Measurements from ENCODE around the gene CCRL2.

Gene CCRL2

DNA sequence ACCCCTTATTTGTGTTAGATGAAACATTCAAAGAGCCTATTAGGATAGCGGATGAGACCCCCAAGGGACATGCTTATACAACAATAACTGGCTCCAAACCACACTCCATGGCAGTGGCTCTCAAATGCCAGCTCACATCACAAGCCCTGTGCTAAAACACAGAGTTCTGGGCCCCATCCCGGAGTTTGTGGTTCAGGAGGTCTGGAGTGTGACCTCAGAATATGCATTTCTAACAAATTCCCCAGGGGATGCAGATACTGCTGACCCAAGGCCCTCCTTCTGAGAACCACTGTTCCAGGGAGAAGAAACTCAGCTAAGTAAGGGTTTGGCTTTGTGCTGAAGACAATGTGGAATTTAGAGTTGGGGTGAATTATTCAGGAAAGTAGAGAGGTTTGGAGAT is 3.6 kb downstream of the CCRL2 start:
- TF ChIP-seq, protein P1, sequence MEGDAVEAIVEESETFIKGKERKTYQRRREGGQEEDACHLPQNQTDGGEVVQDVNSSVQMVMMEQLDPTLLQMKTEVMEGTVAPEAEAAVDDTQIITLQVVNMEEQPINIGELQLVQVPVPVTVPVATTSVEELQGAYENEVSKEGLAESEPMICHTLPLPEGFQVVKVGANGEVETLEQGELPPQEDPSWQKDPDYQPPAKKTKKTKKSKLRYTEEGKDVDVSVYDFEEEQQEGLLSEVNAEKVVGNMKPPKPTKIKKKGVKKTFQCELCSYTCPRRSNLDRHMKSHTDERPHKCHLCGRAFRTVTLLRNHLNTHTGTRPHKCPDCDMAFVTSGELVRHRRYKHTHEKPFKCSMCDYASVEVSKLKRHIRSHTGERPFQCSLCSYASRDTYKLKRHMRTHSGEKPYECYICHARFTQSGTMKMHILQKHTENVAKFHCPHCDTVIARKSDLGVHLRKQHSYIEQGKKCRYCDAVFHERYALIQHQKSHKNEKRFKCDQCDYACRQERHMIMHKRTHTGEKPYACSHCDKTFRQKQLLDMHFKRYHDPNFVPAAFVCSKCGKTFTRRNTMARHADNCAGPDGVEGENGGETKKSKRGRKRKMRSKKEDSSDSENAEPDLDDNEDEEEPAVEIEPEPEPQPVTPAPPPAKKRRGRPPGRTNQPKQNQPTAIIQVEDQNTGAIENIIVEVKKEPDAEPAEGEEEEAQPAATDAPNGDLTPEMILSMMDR (IDR thresholded peaks at IDR 0.05; ENCODE audit: extremely low read depth, insufficient read depth, missing control alignments): no peak
- in situ Hi-C loops (cut with MboI; ENCODE audit: low pct_unique_long_range_greater_than_20kb, low sequenced_read_pairs, unreplicated experiment): no loop called here
- DNase-seq (ENCODE audit: low spot score): no peak

DNA sequence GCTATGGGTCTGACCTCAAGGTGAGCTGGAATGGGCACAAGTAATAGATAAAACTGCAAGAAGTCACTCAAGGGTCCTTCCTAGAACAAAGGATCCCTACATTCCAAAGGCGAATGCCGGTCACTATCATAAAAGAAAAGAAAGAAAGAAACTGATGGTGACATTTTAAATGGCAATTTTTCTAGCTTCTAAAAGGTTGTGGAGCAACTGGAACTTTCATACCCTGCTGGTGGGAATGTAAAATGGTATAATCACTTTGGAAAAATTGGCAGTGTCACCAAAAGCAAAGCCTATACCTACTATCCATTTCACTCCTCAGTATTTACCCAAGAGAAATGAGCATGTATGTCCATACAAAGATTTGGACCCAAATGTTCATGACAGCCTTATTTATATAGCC is 4.2 kb downstream of the CCRL2 start:
- TF ChIP-seq, protein P1 (IDR thresholded peaks at IDR 0.05; ENCODE audit: extremely low read depth, insufficient read depth, missing control alignments): no peak
- in situ Hi-C loops (cut with MboI; ENCODE audit: low pct_unique_long_range_greater_than_20kb, low sequenced_read_pairs, unreplicated experiment): no loop called here
- no peak for DNase-seq (ENCODE audit: low spot score)

DNA sequence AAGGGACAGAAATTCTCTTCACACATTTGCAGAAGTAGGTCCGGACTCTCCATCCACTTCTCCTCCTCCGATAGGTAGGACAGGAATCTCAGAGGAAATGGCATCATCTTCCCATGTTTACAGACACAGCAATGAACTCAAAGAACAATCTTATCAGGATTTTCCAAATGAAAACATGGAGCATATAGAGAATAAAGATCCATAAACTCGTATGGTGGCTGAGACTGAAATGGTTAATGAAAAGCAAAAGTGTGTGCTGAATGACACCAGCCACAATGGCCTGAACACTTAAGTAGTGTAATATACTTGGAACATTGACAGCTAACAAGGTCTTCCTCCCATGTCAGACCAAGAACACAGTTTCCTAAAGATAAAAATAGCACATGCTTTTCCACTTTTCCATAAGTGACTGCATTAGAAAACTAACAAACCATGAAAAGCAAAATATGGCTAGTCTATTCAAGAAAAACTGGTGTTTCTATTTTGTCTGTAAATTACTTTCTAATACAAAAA is 5.8 kb downstream of the CCRL2 start:
- in situ Hi-C loops (cut with MboI; ENCODE audit: low pct_unique_long_range_greater_than_20kb, low sequenced_read_pairs, unreplicated experiment): no loop called here
- DNase-seq (ENCODE audit: low spot score): no peak
- TF ChIP-seq, protein P1 (IDR thresholded peaks at IDR 0.05; ENCODE audit: extremely low read depth, insufficient read depth, missing control alignments): no peak

DNA sequence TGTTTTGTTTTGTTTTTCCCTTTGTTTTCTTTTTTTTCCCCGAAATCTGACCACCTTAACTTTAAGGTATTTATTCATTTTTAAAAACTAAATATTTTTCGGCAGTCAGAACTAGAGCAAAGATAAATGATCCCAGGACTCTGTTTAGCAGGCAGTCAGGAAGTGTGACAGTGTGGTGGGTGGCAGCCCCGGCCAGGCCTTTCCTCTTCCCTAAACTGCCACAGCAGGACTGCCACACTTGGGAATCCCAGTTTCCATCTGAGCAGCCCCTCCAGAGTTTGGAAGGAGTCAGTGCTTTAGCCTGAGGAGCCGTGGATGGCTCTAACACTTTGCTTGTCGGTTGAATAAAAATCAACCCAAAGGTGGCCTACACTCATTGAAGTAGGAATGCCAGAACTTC is 6.9 kb downstream of the CCRL2 start:
- TF ChIP-seq, protein P1 (IDR thresholded peaks at IDR 0.05; ENCODE audit: extremely low read depth, insufficient read depth, missing control alignments): no peak
- DNase-seq (ENCODE audit: low spot score): no peak
- in situ Hi-C loops (cut with MboI; ENCODE audit: low pct_unique_long_range_greater_than_20kb, low sequenced_read_pairs, unreplicated experiment): no loop called here

DNA sequence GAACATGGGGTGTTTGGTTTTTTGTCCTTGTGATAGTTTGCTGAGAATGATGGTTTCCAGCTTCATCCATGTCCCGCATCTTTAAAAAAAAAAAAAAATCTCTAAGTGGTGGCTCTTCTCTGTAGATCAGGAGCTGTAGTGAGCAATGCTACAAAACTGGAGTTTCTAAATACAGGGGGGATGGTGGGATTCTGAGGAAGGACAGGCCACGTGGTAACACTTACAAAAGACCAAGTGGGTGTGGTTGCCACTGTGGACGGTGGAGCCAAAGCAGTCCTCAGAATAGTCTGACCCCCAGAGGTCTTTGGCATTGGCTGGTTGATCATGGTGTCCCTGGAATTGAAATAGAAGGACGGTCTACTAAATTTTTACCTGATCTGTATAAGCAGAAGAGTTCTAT is 7.7 kb downstream of the CCRL2 start:
- in situ Hi-C loops (cut with MboI; ENCODE audit: low pct_unique_long_range_greater_than_20kb, low sequenced_read_pairs, unreplicated experiment): no loop called here
- DNase-seq (ENCODE audit: low spot score): no peak
- TF ChIP-seq, protein P1 (IDR thresholded peaks at IDR 0.05; ENCODE audit: extremely low read depth, insufficient read depth, missing control alignments): no peak

DNA sequence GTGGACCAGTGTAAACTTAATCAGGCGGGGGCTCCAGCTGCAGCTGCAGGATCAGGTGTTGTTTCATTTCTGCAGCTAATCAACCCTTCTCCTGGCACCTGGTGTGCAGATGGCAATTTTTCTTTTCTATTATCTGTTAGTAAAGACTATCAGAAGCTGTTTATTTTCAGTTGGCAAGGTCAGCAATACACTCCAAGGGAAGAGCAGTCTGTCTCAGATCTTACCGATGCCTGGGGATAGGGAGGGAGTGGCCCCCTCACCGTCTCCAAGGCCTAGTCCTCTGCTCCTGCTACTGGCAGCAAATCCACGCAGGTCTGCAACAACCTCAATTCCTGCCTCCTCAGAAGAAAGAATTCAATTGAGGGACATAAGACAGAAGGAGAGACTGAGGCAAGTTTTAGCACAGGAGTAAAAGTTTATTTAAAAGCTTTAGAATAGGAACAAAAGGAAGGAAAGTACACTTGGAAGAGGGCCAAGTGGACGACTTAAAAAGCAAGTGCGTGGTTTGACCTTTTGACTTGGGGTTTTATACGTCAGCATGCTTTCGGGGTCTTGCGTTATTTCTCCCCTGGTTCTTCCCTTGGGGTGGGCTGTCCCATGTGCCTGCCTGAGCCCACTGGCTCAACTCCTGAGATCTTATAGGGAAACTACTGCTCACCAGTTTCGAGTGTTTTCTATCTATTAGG is 9.2 kb downstream of the CCRL2 start:
- DNase-seq (ENCODE audit: low spot score): no peak
- TF ChIP-seq, protein P1 (IDR thresholded peaks at IDR 0.05; ENCODE audit: extremely low read depth, insufficient read depth, missing control alignments): no peak
- in situ Hi-C loops (cut with MboI; ENCODE audit: low pct_unique_long_range_greater_than_20kb, low sequenced_read_pairs, unreplicated experiment): no loop called here

All from GM13977 (cell line).